ENCODE data around the gene PIGK.

Gene PIGK

DNA sequence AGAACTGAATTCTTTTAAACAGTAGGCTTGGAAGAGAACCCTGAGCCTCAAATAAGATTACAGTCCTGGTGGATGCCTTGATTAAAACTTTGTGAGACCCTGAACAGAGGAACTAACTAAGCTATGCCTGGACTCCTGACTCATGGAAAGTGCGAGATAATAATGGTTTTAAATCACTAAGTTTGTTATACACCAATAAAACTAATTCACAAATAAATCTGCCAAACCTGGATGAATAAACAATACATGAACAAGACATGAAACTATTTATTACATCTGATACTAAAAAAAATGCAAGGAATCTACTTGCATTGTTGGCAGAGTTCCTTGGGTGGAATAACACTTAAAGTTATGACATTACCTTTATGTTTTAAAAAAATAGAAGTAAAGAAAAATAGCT is 118.4 kb downstream of the PIGK start:
- no peak for DNase-seq (ENCODE audit: low read depth in 1 of 2, low spot score in 1 of 2)

GRCh38 chr1:77096496-77097255 is 122.6 kb downstream of the PIGK start:
- no peak for DNase-seq (ENCODE audit: low read depth in 1 of 2, low spot score in 1 of 2)

GRCh38 chr1:77095236-77095635 is 124.0 kb downstream of the PIGK start:
- DNase-seq (ENCODE audit: low read depth in 1 of 2, low spot score in 1 of 2) = no peak

- no peak for DNase-seq (ENCODE audit: low read depth in 1 of 2, low spot score in 1 of 2)
Observed at GRCh38 chr1:77089756-77090155, 129.5 kb downstream of the PIGK start.

GRCh38 chr1:77085109-77085508 is 134.1 kb downstream of the PIGK start:
- DNase-seq (ENCODE audit: low read depth in 1 of 2, low spot score in 1 of 2) = no peak

- no peak for DNase-seq (ENCODE audit: low read depth in 1 of 2, low spot score in 1 of 2)
Observed at GRCh38 chr1:77084457-77084856, 134.8 kb downstream of the PIGK start.

- DNase-seq (ENCODE audit: low read depth in 1 of 2, low spot score in 1 of 2) = no peak
Observed at GRCh38 chr1:77081834-77082233, 137.4 kb downstream of the PIGK start.

GRCh38 chr1:77076759-77077158 is 142.5 kb downstream of the PIGK start:
- DNase-seq (ENCODE audit: low read depth in 1 of 2, low spot score in 1 of 2) = no peak

GRCh38 chr1:77068013-77068412 is 151.2 kb downstream of the PIGK start:
- DNase-seq (ENCODE audit: low read depth in 1 of 2, low spot score in 1 of 2) = no peak

DNA sequence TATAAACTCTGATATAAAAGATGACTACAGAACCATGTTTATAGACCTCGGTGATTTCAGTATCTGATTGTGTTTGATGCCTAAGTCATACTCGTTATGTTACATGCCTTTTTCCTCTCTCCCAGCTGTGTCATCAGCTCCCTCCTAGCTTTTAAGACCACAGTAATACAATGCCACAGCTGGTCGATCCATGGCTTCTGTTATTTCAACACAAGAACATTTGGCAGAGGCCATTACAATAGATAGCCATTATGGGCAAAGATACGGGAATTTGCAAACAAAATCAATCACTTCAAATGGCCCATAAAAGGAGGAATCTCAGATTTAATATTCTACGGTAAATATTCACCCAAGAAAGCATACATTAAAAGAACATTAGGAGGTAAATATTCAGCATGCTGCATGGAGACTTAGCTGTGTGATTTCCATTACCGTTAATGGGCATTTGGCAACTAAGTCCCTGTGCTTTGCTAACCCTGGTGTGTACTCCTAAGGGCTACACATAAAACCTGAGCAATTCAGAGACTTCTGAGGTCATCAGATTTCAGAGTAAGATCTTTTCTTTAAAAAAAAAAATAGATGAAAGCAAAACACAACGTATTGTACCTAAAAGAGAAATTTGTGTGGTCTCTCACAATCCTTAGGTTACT is 153.4 kb downstream of the PIGK start:
- no peak for DNase-seq (ENCODE audit: low read depth in 1 of 2, low spot score in 1 of 2)

GRCh38 chr1:77064246-77064645 is 155.0 kb downstream of the PIGK start:
- DNase-seq (ENCODE audit: low read depth in 1 of 2, low spot score in 1 of 2) = no peak

GRCh38 chr1:77063118-77063517 is 156.1 kb downstream of the PIGK start:
- DNase-seq (ENCODE audit: low read depth in 1 of 2, low spot score in 1 of 2) = no peak

DNA sequence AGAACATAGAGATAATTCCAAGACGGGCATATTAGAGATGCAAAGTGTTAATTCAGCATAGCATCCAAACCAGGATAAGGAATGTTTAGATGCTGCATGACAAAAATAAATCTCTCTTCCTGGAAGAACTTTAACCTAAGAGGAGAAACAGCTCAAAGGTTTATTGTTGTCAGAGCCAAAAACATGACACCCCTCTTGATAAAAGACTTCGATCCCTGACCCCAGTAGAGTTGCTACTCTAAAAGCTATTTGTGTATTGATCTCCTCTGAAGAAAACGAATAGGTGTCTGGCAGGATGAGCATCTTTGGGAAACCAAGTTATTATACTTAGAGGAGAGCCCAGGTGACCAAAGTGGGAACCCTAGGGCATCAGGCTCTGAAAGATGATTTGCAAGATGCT is 158.1 kb downstream of the PIGK start:
- DNase-seq (ENCODE audit: low read depth in 1 of 2, low spot score in 1 of 2) = no peak

DNA sequence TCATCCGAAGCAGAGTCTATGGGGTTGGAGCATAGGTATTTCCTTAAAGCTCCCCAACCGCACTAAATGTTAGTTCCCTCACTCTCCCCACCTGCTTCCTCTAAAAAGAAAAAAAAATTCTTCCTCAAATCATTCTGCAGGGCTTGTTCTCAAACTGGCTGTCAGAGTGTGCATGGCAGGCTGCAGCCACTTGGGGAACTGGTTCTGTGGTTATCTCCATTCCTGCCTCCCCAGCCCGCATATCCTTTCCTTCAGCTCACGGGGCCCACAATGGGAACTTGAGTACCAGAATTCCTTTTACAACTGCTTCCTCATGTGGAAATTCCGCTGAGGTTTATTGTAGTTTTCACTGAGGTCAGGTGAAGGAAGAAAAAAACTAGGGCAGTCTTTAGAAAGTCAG is 159.2 kb downstream of the PIGK start:
- no peak for DNase-seq (ENCODE audit: low read depth in 1 of 2, low spot score in 1 of 2)

DNA sequence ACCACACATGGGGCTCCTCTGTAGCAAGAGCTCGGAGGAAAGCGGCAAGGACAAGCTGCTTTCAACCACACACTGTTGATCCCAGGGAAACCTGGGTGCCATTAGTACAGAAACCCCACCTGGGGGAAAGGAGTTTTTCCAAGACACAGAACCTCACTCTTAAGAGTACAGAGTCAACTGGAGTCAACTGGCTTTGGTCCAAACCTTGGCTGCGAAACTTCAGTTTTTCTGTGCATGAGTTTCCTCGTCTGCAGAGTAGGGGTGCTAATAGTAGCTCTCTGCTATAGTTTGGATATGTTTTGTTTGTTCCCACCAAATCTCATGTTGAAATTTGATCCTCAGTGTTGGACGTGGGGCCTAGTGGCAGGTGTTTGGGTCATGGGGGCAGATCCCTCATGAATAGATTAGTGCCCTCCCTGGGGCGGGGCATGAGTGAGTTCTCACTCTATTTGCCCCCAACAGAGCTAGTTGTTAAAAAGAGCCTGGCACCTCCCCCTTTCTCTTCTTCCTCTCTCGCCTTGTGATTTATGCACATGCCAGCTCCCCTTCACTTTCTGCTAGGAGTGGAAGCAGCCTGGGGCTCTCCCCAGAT is 161.1 kb downstream of the PIGK start:
- DNase-seq (ENCODE audit: low read depth in 1 of 2, low spot score in 1 of 2) = no peak

DNA sequence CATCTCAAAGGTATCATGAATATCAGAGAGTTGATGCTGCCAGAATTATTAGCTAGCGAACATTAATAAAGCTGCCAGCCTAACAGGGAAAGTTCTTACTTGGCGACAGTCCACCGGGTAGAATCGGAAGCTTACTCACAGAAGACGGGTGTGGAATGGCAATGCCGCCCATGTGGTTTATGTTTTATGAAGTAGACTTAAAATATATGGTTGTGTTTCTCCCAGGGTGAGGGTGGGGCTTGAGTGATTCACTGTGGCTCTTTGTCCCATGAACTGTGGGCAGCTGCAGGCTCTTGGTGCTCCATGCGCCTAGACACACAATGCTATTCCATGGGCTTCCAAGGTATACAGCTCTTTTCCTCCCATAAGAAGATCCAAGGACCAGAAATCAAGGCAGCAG is 162.7 kb downstream of the PIGK start:
- no peak for DNase-seq (ENCODE audit: low read depth in 1 of 2, low spot score in 1 of 2)

- no peak for DNase-seq (ENCODE audit: low read depth in 1 of 2, low spot score in 1 of 2)
Observed at GRCh38 chr1:77051425-77051824, 167.8 kb downstream of the PIGK start.

- no peak for DNase-seq (ENCODE audit: low read depth in 1 of 2, low spot score in 1 of 2)
Observed at GRCh38 chr1:77048615-77049005, 170.6 kb downstream of the PIGK start.

DNA sequence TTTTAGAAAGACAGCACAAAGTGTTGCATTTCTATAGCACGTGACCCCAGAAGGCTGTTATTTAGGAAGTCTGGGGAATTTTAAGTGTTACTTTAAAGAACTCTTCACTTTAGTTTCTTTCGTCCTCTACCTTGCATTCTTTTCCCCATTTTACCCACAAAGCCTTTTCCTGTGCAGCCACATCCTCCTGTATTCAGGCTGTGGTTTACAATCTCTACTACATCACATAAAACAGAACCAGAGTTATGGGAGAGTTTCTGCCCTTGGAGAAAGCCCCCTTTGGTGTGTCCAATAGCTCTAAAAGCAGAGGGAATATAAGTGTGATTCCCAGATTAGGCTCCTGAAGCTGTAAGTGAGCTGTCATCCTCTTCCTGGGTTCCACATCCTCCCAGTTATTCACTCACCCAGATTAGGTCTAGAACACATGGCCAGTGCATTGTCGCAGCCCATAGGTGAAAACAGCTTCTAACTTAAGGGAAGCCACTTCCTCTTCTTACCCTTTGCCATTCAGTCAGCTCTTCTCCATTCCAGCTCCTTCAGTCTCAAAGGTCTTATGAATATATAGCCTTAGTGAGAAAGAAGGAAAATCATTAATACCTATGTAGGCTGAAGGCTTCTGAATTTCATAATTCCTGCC is 171.1 kb downstream of the PIGK start:
- DNase-seq (ENCODE audit: low read depth in 1 of 2, low spot score in 1 of 2) = no peak

DNA sequence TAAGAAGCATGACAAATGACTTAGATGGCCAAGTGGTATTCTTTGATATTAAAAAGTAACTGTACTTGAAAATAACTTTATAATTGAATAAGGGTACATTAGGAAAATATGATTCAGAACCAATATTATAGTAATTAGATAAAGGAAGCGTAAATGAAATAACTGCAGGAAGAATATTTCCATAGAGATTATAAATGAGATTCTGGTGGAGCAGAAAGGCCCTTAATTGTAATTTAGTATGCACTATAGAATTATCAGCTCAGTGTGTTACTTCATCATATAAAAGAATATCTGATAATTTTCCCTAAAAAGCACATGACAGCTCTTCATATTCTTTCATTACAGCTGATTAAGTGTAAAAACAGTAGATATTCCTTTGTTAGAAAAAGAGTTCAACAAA is 171.7 kb downstream of the PIGK start:
- DNase-seq (ENCODE audit: low read depth in 1 of 2, low spot score in 1 of 2) = no peak

GRCh38 chr1:77044133-77044849 is 174.9 kb downstream of the PIGK start:
- no peak for DNase-seq (ENCODE audit: low read depth in 1 of 2, low spot score in 1 of 2)

Data from activated T-helper 1 cell treated with anti-CD3 and anti-CD28 coated beads, Interleukin-2, amount 50 U/mL, for 16 hours (primary cell).